ENCODE data around the gene ZNF296. TPM values are rescaled to one million over a fixed set of nuclear protein-coding genes. Genes with fewer than 3 reads are reported as not detected.

The ZNF296 gene
- total and polyA plus RNA-seq, 2 donors (not counting 3 experiments of a cell fraction or from before 2014, with no cell fraction given): 0.35 to 1.8 TPM

DNA sequence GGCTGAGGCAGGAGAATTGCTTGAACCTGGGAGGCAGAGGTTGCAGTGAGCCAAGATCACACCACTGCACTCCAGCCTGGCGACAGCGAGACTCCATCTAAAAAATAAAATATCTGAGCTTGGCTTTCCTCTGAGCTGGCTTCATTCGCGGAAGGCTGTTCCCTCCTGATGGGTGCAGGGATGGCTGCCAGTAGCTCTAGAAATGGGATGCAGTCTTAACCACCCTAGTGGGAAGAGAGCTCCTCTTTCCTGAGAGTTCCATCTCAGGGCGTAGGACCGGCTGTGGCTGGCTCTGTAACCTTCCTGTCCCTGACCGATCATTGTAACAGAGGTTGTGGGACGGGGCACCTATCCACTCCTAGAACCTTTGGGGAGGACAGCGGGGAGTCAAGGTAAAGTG is 49.1 kb upstream of the ZNF296 start:
- intact Hi-C loops (cut with micrococcal nuclease) (loop anchor here (5.0 kb wide), 1 partner anchor 33 kb away; the partner anchor contains the start of gene PPP1R37), dilution Hi-C loops (cut with MboI; ENCODE audit: extremely low pct_ligation_motif_present, low sequenced_read_pairs) (no loop called here)
- DNase-seq (ENCODE audit: low read depth, low spot score) (no peak), FAIRE-seq (no peak)
- CTCF ChIA-PET: interaction anchor here (1.0 to 3.4 kb wide), 13 partner anchors 10 to 108 kb away, joined by 3 to 21 read pairs (median 5); partner anchors contain the start of gene PPP1R37
- H4K20me1 ChIP-seq (replicated peaks; ENCODE audit: control insufficient read depth, extremely low read depth, insufficient read depth, low read length): no peaks in the 10 kb centered on the region
- POLR2A ChIA-PET: interaction anchor here (0.6 kb wide), 1 partner anchor 399 kb away, joined by 5 read pairs; no protein-coding TSS in a partner anchor
- H3K27ac ChIP-seq (ENCODE audit: insufficient read depth, low read depth, low read length): no peak overlapping the region
- no peak overlapping the region for H2AFZ ChIP-seq (ENCODE audit: low read depth, low read length)
- no peak for TF ChIP-seq GATA2 (IDR thresholded peaks at IDR 0.05; ENCODE audit: insufficient read depth, insufficient read length, low read depth, low read length)
- H3K9me1 ChIP-seq (replicated peaks; ENCODE audit: control insufficient read depth, extremely low read depth, insufficient read depth, low read length): no peaks in the 10 kb centered on the region
- no peaks in the 10 kb centered on the region for H3K9me3 ChIP-seq (replicated peaks; ENCODE audit: control insufficient read depth, insufficient read depth, low read length)
- no peak overlapping the region for H3K4me3 ChIP-seq (replicated peaks in 1 of 3; ENCODE audit: insufficient read depth in 1 of 3, low read depth in 1 of 3, low read length in 3 of 3)
- H3K79me2 ChIP-seq (ENCODE audit: control insufficient read depth, insufficient read depth, low read length): peaks cover 37% of the 10 kb centered on the region
- H3K9ac ChIP-seq (replicated peaks; ENCODE audit: extremely low read depth, insufficient read depth, low read length): no peak overlapping the region
- H3K36me3 ChIP-seq (ENCODE audit: control insufficient read depth in 2 of 2, extremely low read depth in 1 of 2, insufficient read depth in 2 of 2, low read length in 2 of 2): no peaks in the 10 kb centered on the region
- H3K4me2 ChIP-seq (ENCODE audit: insufficient read depth, low read length): no peak overlapping the region
- H3K27me3 ChIP-seq (ENCODE audit: control insufficient read depth in 2 of 2, insufficient read depth in 2 of 2, low read length in 2 of 2): no peaks in the 10 kb centered on the region
- no TSS peak for BruUV-seq (replicated peaks)
- peaks cover under 1% of the 10 kb centered on the region for H3K4me1 ChIP-seq (ENCODE audit: control insufficient read depth, extremely low read depth, insufficient read depth, low read length)

DNA sequence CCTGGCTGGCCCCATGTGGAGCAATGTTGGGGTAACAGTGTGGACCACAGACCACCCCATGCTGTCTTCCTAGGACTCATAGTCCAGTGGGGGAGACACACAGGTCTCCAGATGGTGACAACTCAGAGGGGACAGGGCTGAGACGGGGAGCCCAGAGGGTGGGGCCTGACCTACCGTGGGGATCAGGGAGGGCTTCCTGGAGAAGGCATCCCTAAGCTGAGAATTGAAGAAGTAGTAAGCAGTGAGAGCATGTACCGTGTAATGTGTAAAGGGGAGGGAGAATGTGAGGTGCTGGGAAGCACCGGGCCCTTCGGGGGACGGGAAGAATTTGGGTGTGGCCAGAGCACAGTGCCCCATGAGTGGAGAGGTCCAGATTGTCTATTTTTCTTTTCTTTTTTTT is 47.7 kb upstream of the ZNF296 start:
- no peak for FAIRE-seq
- no TSS peak for BruUV-seq (replicated peaks)
- no peaks in the 10 kb centered on the region for H4K20me1 ChIP-seq (replicated peaks; ENCODE audit: control insufficient read depth, extremely low read depth, insufficient read depth, low read length)

More for the DNA sequence above, 47.7 kb upstream of the ZNF296 start:
- H3K27me3 ChIP-seq (ENCODE audit: control insufficient read depth in 2 of 2, insufficient read depth in 2 of 2, low read length in 2 of 2): no peaks in the 10 kb centered on the region
- H3K4me2 ChIP-seq (ENCODE audit: insufficient read depth, low read length): no peak overlapping the region
- TF ChIP-seq, protein P1, sequence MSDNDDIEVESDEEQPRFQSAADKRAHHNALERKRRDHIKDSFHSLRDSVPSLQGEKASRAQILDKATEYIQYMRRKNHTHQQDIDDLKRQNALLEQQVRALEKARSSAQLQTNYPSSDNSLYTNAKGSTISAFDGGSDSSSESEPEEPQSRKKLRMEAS (IDR thresholded peaks at IDR 0.05; ENCODE audit: insufficient read depth, insufficient read length): no peak
- TF ChIP-seq POLR2AphosphoS5 (IDR thresholded peaks at IDR 0.05; ENCODE audit: insufficient read depth, low read depth, low read length): no peak
- DNase-seq (ENCODE audit: low read depth, low spot score): no peak
- POLR2A ChIA-PET: no interaction called here
- H3K9me3 ChIP-seq (replicated peaks; ENCODE audit: control insufficient read depth, insufficient read depth, low read length): no peaks in the 10 kb centered on the region
- peaks cover 39% of the 10 kb centered on the region for H3K79me2 ChIP-seq (ENCODE audit: control insufficient read depth, insufficient read depth, low read length)
- intact Hi-C loops (cut with micrococcal nuclease) (no loop called here), dilution Hi-C loops (cut with MboI; ENCODE audit: extremely low pct_ligation_motif_present, low sequenced_read_pairs) (no loop called here)
- H3K36me3 ChIP-seq (ENCODE audit: control insufficient read depth in 2 of 2, extremely low read depth in 1 of 2, insufficient read depth in 2 of 2, low read length in 2 of 2): no peaks in the 10 kb centered on the region
- no peaks in the 10 kb centered on the region for H3K4me1 ChIP-seq (ENCODE audit: control insufficient read depth, extremely low read depth, insufficient read depth, low read length)
- no peak overlapping the region for H3K4me3 ChIP-seq (replicated peaks in 1 of 3; ENCODE audit: insufficient read depth in 1 of 3, low read depth in 1 of 3, low read length in 3 of 3)
- no peaks in the 10 kb centered on the region for H3K9me1 ChIP-seq (replicated peaks; ENCODE audit: control insufficient read depth, extremely low read depth, insufficient read depth, low read length)
- H3K27ac ChIP-seq (ENCODE audit: insufficient read depth, low read depth, low read length): no peak overlapping the region
- CTCF ChIA-PET: interaction anchor here (1.8 to 3.4 kb wide), 4 partner anchors 11 to 32 kb away, joined by 5 to 21 read pairs (median 14); partner anchors contain the start of gene PPP1R37
- no peak overlapping the region for H2AFZ ChIP-seq (ENCODE audit: low read depth, low read length)
- no peak overlapping the region for H3K9ac ChIP-seq (replicated peaks; ENCODE audit: extremely low read depth, insufficient read depth, low read length)
